Gastrocnemius medialis (tissue), 4 donors: ENCODE results near the gene SBF1.

Source experiments
- CTCF ChIP-seq, 5 experiments: fragments of 450-650 bp in 3 of 5; fragments of 200-600 bp in 2 of 5; sonication (generic) in 2 of 5; IDR thresholded peaks in 4 of 5; conservative IDR thresholded peaks in 1 of 5; 1 replicate in 4 of 5; 2 replicates in 1 of 5; pipeline ENCODE4 v1.5.1; 2016 to 2019; ENCODE audit warnings: antibody characterized with exemption in 5 of 5, mild to moderate bottlenecking in 3 of 5, moderate library complexity in 3 of 5
- POLR2A ChIP-seq, 2 donors: fragments of 450-650 bp; IDR thresholded peaks; one replicate each; pipeline ENCODE4 v1.6.1; 2017; ENCODE audit warnings: antibody characterized with exemption in 2 of 2, mild to moderate bottlenecking in 2 of 2, moderate library complexity in 2 of 2

- TF ChIP-seq CTCF (IDR thresholded peaks at IDR 0.05 in 4 of 5, conservative IDR thresholded peaks at IDR 0.05 in 1 of 5) (no peak), POLR2A (IDR thresholded peaks at IDR 0.05) (no peak)
These were observed 8.7 kb upstream of the SBF1 start for GRCh38 chr22:50483556-50483955.
